HL-60 (cell line): ENCODE data around the gene GALNS.

Source experiments
- POLR2AphosphoS5 ChIP-seq: IDR thresholded peaks from 2 replicates; pipeline ENCODE4 v1.6.1; 2012; ENCODE audit warnings: low read depth
- TF ChIP-seq, protein P1 (sequence below): IDR thresholded peaks from one replicate; pipeline ENCODE4 v1.5.1; 2011; ENCODE audit warnings: low read length, control low read depth, inconsistent platforms; ENCODE audit not compliant: insufficient read depth
- TF ChIP-seq, protein P2 (sequence below): IDR thresholded peaks from 2 replicates; pipeline ENCODE4 v1.6.1; 2012; ENCODE audit warnings: low read depth; ENCODE audit not compliant: insufficient replicate concordance

DNA sequence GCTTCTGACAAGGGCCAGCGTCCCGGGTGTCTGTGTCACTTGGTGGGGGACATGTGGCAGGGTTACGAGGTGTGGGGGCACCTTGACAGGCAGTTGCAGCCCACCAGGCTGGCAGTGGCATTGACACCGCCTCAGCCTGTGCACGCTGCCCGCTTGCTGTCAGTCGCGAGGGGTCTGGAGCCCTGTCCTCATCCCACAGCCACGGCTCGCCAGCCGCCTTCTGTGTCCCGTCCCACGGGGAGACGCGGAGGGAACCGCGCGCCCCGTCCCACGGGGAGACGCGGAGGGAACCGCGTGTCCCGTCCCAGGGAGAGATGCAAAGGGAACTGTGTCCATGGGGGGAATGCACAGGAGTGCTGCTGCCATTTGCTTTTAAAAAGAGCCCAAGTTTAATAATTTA, 6.2 kb upstream of the GALNS start:
- TF ChIP-seq, protein P1, sequence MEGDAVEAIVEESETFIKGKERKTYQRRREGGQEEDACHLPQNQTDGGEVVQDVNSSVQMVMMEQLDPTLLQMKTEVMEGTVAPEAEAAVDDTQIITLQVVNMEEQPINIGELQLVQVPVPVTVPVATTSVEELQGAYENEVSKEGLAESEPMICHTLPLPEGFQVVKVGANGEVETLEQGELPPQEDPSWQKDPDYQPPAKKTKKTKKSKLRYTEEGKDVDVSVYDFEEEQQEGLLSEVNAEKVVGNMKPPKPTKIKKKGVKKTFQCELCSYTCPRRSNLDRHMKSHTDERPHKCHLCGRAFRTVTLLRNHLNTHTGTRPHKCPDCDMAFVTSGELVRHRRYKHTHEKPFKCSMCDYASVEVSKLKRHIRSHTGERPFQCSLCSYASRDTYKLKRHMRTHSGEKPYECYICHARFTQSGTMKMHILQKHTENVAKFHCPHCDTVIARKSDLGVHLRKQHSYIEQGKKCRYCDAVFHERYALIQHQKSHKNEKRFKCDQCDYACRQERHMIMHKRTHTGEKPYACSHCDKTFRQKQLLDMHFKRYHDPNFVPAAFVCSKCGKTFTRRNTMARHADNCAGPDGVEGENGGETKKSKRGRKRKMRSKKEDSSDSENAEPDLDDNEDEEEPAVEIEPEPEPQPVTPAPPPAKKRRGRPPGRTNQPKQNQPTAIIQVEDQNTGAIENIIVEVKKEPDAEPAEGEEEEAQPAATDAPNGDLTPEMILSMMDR = no peak
- TF ChIP-seq, protein P2, sequence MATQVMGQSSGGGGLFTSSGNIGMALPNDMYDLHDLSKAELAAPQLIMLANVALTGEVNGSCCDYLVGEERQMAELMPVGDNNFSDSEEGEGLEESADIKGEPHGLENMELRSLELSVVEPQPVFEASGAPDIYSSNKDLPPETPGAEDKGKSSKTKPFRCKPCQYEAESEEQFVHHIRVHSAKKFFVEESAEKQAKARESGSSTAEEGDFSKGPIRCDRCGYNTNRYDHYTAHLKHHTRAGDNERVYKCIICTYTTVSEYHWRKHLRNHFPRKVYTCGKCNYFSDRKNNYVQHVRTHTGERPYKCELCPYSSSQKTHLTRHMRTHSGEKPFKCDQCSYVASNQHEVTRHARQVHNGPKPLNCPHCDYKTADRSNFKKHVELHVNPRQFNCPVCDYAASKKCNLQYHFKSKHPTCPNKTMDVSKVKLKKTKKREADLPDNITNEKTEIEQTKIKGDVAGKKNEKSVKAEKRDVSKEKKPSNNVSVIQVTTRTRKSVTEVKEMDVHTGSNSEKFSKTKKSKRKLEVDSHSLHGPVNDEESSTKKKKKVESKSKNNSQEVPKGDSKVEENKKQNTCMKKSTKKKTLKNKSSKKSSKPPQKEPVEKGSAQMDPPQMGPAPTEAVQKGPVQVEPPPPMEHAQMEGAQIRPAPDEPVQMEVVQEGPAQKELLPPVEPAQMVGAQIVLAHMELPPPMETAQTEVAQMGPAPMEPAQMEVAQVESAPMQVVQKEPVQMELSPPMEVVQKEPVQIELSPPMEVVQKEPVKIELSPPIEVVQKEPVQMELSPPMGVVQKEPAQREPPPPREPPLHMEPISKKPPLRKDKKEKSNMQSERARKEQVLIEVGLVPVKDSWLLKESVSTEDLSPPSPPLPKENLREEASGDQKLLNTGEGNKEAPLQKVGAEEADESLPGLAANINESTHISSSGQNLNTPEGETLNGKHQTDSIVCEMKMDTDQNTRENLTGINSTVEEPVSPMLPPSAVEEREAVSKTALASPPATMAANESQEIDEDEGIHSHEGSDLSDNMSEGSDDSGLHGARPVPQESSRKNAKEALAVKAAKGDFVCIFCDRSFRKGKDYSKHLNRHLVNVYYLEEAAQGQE = no peak
- no peak for TF ChIP-seq POLR2AphosphoS5
